NCI-H187 treated with DMSO at 0.1 percent for 48 hours (cell line): ENCODE results near the gene SLC34A3.
"Not testable (repeated sequence)": the region's sequence is repeated elsewhere in the genome, so short reads cannot be mapped to it uniquely, and the experiment has no call there.

Experiments used
- DNase-seq: peaks from one replicate; lab custom pipeline; 2025; lab: John Stamatoyannopoulos, UW

The SLC34A3 gene

GRCh38 chr9:137228968-137229896 is 1.5 kb upstream of the SLC34A3 start:
- no peak for DNase-seq

GRCh38 chr9:137229903-137230704 is 597 bp upstream of the SLC34A3 start:
- DNase-seq = no peak

GRCh38 chr9:137231372-137232039 is 805 bp downstream of the SLC34A3 start:
- DNase-seq = no peak

GRCh38 chr9:137232101-137232500 is 1.4 kb downstream of the SLC34A3 start:
- DNase-seq = no peak

- no peak for DNase-seq
These were observed 1.8 kb downstream of the SLC34A3 start for GRCh38 chr9:137232510-137232909.

GRCh38 chr9:137233143-137233980 is 2.7 kb downstream of the SLC34A3 start:
- DNase-seq = no peak

GRCh38 chr9:137234055-137234697 is 3.5 kb downstream of the SLC34A3 start:
- no peak for DNase-seq

GRCh38 chr9:137234758-137235423 is 4.2 kb downstream of the SLC34A3 start:
- DNase-seq = no peak

- no peak for DNase-seq
These were observed 4.9 kb downstream of the SLC34A3 start for GRCh38 chr9:137235424-137236237.

- DNase-seq = no peak
These were observed 5.7 kb downstream of the SLC34A3 start for GRCh38 chr9:137236238-137236935.

- no peak for DNase-seq
These were observed 6.3 kb downstream of the SLC34A3 start for GRCh38 chr9:137236936-137237421.

- DNase-seq = peak; percentile 7
These were observed 7.3 kb downstream of the SLC34A3 start for GRCh38 chr9:137237759-137238726.

- not testable (repeated sequence) for DNase-seq
These were observed 9.0 kb downstream of the SLC34A3 start for GRCh38 chr9:137239541-137240200.

- no peak for DNase-seq
These were observed 9.7 kb downstream of the SLC34A3 start for GRCh38 chr9:137240318-137240840.

- DNase-seq = peak; percentile 87
These were observed 10.3 kb downstream of the SLC34A3 start, which contains the start of gene TUBB4B for GRCh38 chr9:137240841-137241489. TSS of gene TUBB4B (plus strand) at chr9:137241287. CDS start at chr9:137241361, 74 bp downstream.
